Breast epithelium (tissue), 3 donors: ENCODE results near the gene ATP1A1.

Source experiments
- CTCF ChIP-seq, 3 donors: fragments of 450-650 bp; IDR thresholded peaks; one replicate each; pipeline ENCODE4 v1.5.1; 2016 to 2017; ENCODE audit warnings: antibody characterized with exemption in 3 of 3, mild to moderate bottlenecking in 3 of 3, moderate library complexity in 3 of 3
- POLR2A ChIP-seq: fragments of 450-650 bp; IDR thresholded peaks from one replicate; pipeline ENCODE4 v1.6.1; 2016; ENCODE audit warnings: antibody characterized with exemption, mild to moderate bottlenecking, moderate library complexity
- POLR2AphosphoS5 ChIP-seq, 3 donors: sonication (generic); formaldehyde crosslinking; IDR thresholded peaks; one replicate each; pipeline ENCODE4 v1.6.1; 2017; ENCODE audit warnings: antibody characterized with exemption in 3 of 3

GRCh38 chr1:116367256-116367945 is 5.6 kb upstream of the ATP1A1 start:
- TF ChIP-seq CTCF (IDR thresholded peaks at IDR 0.05): no peak
- no peak for TF ChIP-seq POLR2AphosphoS5 (IDR thresholded peaks at IDR 0.05)
- TF ChIP-seq POLR2A: no peak
